Motor neuron (in vitro differentiated cells): ENCODE data around the gene DNAJA1. TPM values are rescaled to one million over a fixed set of nuclear protein-coding genes. Genes with fewer than 3 reads are reported as not detected.
"Not testable (repeated sequence)": the region's sequence is repeated elsewhere in the genome, so short reads cannot be mapped to it uniquely, and the experiment has no call there.

Experiments
- ATAC-seq, 8 experiments: fragments of 200-7000 bp; cut with Tn5 transposase; replicated peaks in 6 of 8; 2 replicates each; pipeline ENCODE4 v1.8.0; 2021; ENCODE audit warnings: mild to moderate bottlenecking in 8 of 8, moderate library complexity in 8 of 8
- H3K27ac ChIP-seq, 2 donors: fragments of 250-450 bp; sonication (Bioruptor Pico); 2 replicates each; pipeline ENCODE4 v1.9.0; 2021; ENCODE audit warnings: antibody characterized with exemption in 2 of 2, mild to moderate bottlenecking in 2 of 2, moderate library complexity in 1 of 2
- H3K4me1 ChIP-seq, 2 donors: fragments of 250-450 bp; sonication (Bioruptor Pico); replicated peaks in 1 of 2; 2 replicates each; pipeline ENCODE4 v1.6.1; 2021; ENCODE audit warnings: antibody characterized with exemption in 2 of 2, mild to moderate bottlenecking in 2 of 2, moderate library complexity in 1 of 2
- H3K4me3 ChIP-seq, 5 donors: fragments of 250-450 bp; sonication (Bioruptor Pico); 2 replicates each; pipeline ENCODE4 v1.9.0; 2021; ENCODE audit warnings: antibody characterized with exemption in 5 of 5, mild to moderate bottlenecking in 5 of 5, moderate library complexity in 4 of 5
- WGBS, 10 experiments: fragments of 450-650 bp; shearing (Covaris generic); methylation state at CpG; one replicate each; pipeline ENCODE4 v1.0.0; 2022; 5-methylcytosine and 5-hydroxymethylcytosine counted together
- in situ Hi-C, 9 experiments: fragments of 400-800 bp; cut with MboI; loops; one replicate each; pipeline ENCODE4 v1.15.0; 2021; ENCODE audit warnings: low sequenced_read_pairs in 9 of 9, low pct_unique_long_range_greater_than_20kb in 2 of 9; ENCODE audit not compliant: unreplicated experiment in 9 of 9
- total RNA-seq, 8 experiments: library from RNA; unstranded; fragments of 300-600 nt; gene quantifications; 2 replicates each; pipeline versions ENCODE4 v1.2.3 to v1.2.4, GENCODE V29; 2022

DNAJA1 gene
- total RNA-seq, 8 experiments from 2014 or later = 162 to 304 (median 199) TPM

DNA sequence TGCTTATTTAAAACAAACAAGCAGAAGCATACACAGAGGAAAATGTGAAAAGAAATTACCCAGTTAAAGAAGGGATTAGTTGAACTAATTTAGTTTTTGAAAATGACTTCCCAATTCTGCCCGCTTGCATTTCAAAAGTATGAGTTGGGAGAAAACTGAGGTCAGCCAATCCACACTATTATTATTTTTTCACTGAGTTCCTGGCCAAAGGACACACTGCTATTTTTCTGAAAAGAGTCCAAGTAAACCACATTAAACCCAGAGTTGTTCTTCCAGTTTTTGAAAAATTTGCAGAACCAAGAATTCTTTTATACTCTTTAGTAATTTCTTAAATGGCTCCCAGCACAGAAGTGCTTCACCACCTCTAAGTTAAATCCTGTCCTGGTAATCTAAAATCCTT lies 43.9 kb downstream of the DNAJA1 start:
- H3K27ac ChIP-seq = no peak overlapping the region
- no peak overlapping the region for H3K4me3 ChIP-seq
- 90 to 100% (median 100%) methylated on average over 1 of the region's 1 CpG; no CpG with 5 or more reads in 1 of the 10 experiments for WGBS, 10 experiments
- no peaks in the 10 kb centered on the region for H3K4me1 ChIP-seq
- in situ Hi-C loops = no loop called here
- ATAC-seq = no peak

- peak within 1 kb of the TSS; percentile 75 to 94 for H3K27ac ChIP-seq
- peak within 1 kb of the TSS; percentile 74 to 91 (median 83) for H3K4me3 ChIP-seq
- ATAC-seq = peak; percentile 92 to 99 (median 97)
- in situ Hi-C loops = loop anchor here in 4 of 9 experiments (10.0 to 25.0 kb wide), 3 partner anchors 136 to 161 kb away; partner anchors contain the start of gene SPINK4 (in 1 of the 4)
- peaks cover 3 to 8% of the 10 kb centered on the region in 2 donors for H3K4me1 ChIP-seq
- 0 to 17% (median 1%) methylated on average over 2 to 27 of the region's 53 CpGs for WGBS, 10 experiments
Observed at GRCh38 chr9:33076046-33077004, 51.3 kb downstream of the DNAJA1 start, which contains the start of gene SMU1. SMU1 (minus strand) TSS chr9:33076674; CDS start chr9:33076608, 66 bp downstream.

GRCh38 chr9:33080534-33080933 lies 55.5 kb downstream of the DNAJA1 start:
- H3K4me1 ChIP-seq = peaks cover under 1 to 7% of the 10 kb centered on the region in 2 donors
- in situ Hi-C loops = loop anchor here in 6 of 9 experiments (5.0 to 25.0 kb wide), 5 partner anchors 132 to 157 kb away; partner anchors contain the start of gene SPINK4 (in 1 of the 6)
- no peak overlapping the region for H3K27ac ChIP-seq
- no peak for ATAC-seq
- H3K4me3 ChIP-seq = no peak overlapping the region
- WGBS, 10 experiments = 33 to 100% (median 78%) methylated on average over 1 to 6 of the region's 6 CpGs

- Histone ChIP-seq H3K4me3 (peak overlapping the region in 3 of 5 donors; percentile 17 to 26 (median 22)), H3K4me1 (peaks cover 0 to 5% of the 10 kb centered on the region in 2 donors), H3K27ac (no peak overlapping the region)
- 0 to 23% (median 2%) methylated on average over 1 to 9 of the region's 9 CpGs; no CpG with 5 or more reads in 1 of the 10 experiments for WGBS, 10 experiments
- in situ Hi-C loops = loop anchor here in 6 of 9 experiments (5.0 to 25.0 kb wide), 5 partner anchors 131 to 156 kb away; partner anchors contain the start of gene SPINK4 (in 1 of the 6)
- peak in 7 of 8 experiments; percentile 20 to 66 (median 49) for ATAC-seq
Observed at GRCh38 chr9:33081128-33081851, 56.2 kb downstream of the DNAJA1 start.

DNA sequence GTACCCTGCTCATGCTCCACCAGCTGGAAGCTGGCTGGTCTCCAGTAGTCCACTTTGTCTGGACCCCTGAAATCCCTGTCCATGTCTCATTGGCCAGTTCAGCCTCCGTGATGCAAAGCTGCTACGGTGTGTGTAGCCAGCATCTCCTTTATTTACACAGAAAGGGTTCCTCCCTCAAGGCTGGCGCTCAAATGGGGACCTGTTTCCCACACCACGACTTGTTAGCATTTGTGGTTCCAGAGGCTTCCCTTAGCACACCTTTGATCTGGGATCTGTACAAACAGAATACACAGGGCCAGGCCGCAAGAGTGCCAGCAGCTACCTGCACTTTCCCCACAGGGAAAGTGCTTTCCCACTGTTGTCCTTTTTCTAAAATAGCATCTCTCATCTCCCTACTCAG lies 57.1 kb downstream of the DNAJA1 start:
- ATAC-seq = no peak
- in situ Hi-C loops = loop anchor here in 6 of 9 experiments (5.0 to 25.0 kb wide), 5 partner anchors 130 to 155 kb away; partner anchors contain the start of gene SPINK4 (in 1 of the 6)
- H3K27ac ChIP-seq = no peak overlapping the region

GRCh38 chr9:33082538-33083326 lies 57.7 kb downstream of the DNAJA1 start:
- peak in 1 of 8 experiments; percentile 18 for ATAC-seq
- in situ Hi-C loops = loop anchor here in 6 of 9 experiments (5.0 to 25.0 kb wide), 5 partner anchors 130 to 155 kb away; partner anchors contain the start of gene SPINK4 (in 1 of the 6)
- WGBS, 10 experiments = 53 to 93% (median 62%) methylated on average over 2 to 6 of the region's 8 CpGs; no CpG with 5 or more reads in 1 of the 10 experiments
- no peak overlapping the region for H3K4me3 ChIP-seq
- peaks cover 0 to 5% of the 10 kb centered on the region in 2 donors for H3K4me1 ChIP-seq
- H3K27ac ChIP-seq = no peak overlapping the region

More for the DNA sequence above, 57.1 kb downstream of the DNAJA1 start:
- peaks cover 0 to 5% of the 10 kb centered on the region in 2 donors for H3K4me1 ChIP-seq
- 65 to 100% (median 79%) methylated on average over 1 to 3 of the region's 5 CpGs; no CpG with 5 or more reads in 4 of the 10 experiments for WGBS, 10 experiments
- no peak overlapping the region for H3K4me3 ChIP-seq

- H3K4me1 ChIP-seq, H3K4me3 ChIP-seq, H3K27ac ChIP-seq, ATAC-seq: not testable (repeated sequence)
- in situ Hi-C loops = loop anchor here in 5 of 9 experiments (10.0 to 25.0 kb wide), 4 partner anchors 127 to 152 kb away; partner anchors contain the start of gene SPINK4 (in 1 of the 5)
- WGBS, 10 experiments = 80 to 100% (median 92%) methylated on average over 1 to 7 of the region's 9 CpGs; no CpG with 5 or more reads in 5 of the 10 experiments
Observed at GRCh38 chr9:33085672-33086071, 60.6 kb downstream of the DNAJA1 start.

Other genes starting within 250 kb of the DNAJA1 start
- gene TMEM215, start 241.7 kb upstream of the DNAJA1 start, total RNA-seq = under 1 TPM in 4 of 8 experiments, not detected in 4; 0.08 to 0.42 (median 0.21) TPM
- 10 to 100 TPM; 37.2 to 58.1 (median 49.4) TPM for gene APTX, start 23.6 kb upstream of the DNAJA1 start, total RNA-seq
- gene SMU1, start 51.4 kb downstream of the DNAJA1 start, total RNA-seq = 10 to 100 TPM; 17.5 to 30.2 (median 27.1) TPM
- 10 to 100 TPM in 3 of 8 experiments, 1 to 10 TPM in 5; 1.3 to 86.5 (median 4.7) TPM for gene B4GALT1, start 142.1 kb downstream of the DNAJA1 start, total RNA-seq
- gene SPINK4, start 214.9 kb downstream of the DNAJA1 start, total RNA-seq = not detected
- gene BAG1, start 239.4 kb downstream of the DNAJA1 start, total RNA-seq = 100 to 1,000 TPM in 2 of 8 experiments, 10 to 100 TPM in 6; 26.7 to 139 (median 52.3) TPM
- gene CHMP5, start 239.8 kb downstream of the DNAJA1 start, total RNA-seq = 100 to 1,000 TPM in 2 of 8 experiments, 10 to 100 TPM in 6; 65.7 to 130 (median 93.4) TPM